Astrocyte of the cerebellum (primary cell): ENCODE measurements around the gene TMEM63B.
A peak's percentile ranks its signal among the peaks of the same experiment; 100 is the strongest.

ENCODE experiments used
- DNase-seq: peaks from one replicate; pipeline ENCODE4 v3.0.0-alpha.2; 2011; ENCODE audit warnings: low read depth
- H3K4me3 ChIP-seq: 2 replicates; pipeline ENCODE4 v1.5.1; 2011; ENCODE audit warnings: mild to moderate bottlenecking, low read depth, low read length, moderate library complexity
- in situ Hi-C: cut with HindIII; loops from 2 replicates; pipeline ENCODE4 v1.10.0; 2017; ENCODE audit warnings: low sequenced_read_pairs
- TF ChIP-seq, protein P1 (sequence below): IDR thresholded peaks from 2 replicates; pipeline ENCODE4 v1.5.1; 2012; ENCODE audit warnings: low read length, low read depth, moderate library complexity, mild to moderate bottlenecking; ENCODE audit errors: missing control alignments

Gene TMEM63B

DNA sequence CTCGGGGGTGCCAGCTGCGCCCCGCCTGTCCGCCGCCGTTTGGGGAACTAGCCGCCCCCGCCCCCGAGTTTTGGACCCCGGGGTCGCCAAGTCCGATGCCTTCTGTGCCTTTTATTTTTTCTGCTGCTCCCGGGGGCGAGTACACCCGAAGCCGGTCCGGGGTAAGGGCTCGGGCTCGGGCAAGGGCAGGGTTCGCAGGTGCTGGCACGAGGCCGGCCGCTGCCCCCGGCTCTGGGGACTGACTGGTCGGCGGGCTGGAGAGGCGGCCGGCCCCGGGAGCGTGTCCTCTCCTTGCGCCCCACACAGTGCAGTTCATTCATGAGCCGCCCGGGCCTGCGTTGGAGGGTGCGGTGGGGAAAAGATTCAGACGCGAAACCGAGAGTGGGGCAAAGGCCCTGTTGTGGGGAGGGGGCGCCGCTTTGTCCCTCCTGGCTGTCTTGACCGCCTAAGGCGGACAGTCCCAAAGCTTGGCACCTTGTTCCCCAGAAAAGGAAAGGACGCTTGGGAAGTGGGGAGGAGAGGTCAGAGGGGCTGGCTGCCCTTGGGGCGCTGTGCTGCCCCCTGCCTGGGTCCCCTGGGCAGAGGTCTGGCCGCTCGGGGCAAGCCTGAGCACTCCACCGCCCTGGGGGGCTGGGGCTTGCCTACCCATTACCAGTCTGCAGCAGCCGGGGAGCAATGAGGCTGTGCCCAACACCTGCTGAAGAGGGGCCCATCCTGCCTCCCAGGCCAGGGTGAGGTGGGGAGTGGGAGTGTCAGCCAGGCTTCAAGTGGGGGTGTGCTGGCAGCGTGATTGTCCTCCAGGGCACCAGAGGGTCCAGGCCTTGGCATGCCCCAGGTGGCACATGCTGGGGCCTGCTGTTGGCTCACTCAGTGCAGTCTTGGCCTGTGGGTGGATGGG is 915 bp downstream of the TMEM63B start:
- H3K4me3 ChIP-seq, result peak overlapping the region; percentile 83

DNA sequence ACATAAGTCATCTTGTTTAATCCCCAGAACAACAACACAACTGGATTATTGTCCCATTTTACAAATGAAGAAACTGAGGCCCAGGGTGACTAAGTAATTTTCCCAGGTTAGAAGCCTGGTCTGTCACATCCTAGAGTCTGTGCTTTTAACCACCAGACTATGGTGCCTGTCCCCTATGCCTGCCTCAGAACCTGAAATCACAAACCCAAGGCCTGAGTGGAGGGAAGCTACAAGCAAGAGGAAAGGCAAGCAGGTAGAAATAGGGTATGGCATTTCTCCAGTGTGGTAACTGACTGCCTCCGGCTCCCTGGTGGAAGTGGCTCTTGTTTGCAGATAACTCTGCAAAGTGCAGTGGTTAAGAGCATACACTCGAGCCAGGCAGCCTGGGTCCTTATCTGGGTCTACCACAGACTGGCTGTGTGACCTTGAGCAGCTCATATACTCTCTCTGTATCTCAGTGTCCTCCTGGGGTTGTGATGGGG is 2.5 kb downstream of the TMEM63B start:
- in situ Hi-C loops, result no loop called here
- DNase-seq, result no peak
- TF ChIP-seq, protein P1, sequence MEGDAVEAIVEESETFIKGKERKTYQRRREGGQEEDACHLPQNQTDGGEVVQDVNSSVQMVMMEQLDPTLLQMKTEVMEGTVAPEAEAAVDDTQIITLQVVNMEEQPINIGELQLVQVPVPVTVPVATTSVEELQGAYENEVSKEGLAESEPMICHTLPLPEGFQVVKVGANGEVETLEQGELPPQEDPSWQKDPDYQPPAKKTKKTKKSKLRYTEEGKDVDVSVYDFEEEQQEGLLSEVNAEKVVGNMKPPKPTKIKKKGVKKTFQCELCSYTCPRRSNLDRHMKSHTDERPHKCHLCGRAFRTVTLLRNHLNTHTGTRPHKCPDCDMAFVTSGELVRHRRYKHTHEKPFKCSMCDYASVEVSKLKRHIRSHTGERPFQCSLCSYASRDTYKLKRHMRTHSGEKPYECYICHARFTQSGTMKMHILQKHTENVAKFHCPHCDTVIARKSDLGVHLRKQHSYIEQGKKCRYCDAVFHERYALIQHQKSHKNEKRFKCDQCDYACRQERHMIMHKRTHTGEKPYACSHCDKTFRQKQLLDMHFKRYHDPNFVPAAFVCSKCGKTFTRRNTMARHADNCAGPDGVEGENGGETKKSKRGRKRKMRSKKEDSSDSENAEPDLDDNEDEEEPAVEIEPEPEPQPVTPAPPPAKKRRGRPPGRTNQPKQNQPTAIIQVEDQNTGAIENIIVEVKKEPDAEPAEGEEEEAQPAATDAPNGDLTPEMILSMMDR, result no peak
- H3K4me3 ChIP-seq, result no peak overlapping the region

More for the DNA sequence above, 915 bp downstream of the TMEM63B start:
- in situ Hi-C loops, result no loop called here
- TF ChIP-seq, protein P1, result no peak
- DNase-seq, result no peak

DNA sequence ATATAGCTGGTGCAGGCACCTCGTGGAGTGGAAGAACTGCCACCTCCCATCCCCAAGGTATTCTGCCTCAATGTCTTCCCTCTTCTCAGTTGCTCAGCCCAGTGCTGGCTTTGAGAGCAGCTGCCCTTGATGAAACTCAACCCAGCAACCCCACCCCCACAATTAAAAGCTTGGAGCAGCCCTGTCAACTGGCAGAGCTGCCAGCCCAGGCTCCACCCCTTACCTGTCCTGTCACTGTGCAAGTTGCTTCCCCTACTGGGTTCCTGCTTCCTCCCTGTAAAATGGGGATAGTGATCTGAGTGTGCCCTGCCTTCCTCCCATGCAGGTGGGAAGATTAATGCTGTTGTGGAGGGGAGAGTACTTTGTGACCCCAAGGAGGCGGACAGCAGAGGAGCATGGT is 4.5 kb downstream of the TMEM63B start:
- in situ Hi-C loops, result no loop called here

DNA sequence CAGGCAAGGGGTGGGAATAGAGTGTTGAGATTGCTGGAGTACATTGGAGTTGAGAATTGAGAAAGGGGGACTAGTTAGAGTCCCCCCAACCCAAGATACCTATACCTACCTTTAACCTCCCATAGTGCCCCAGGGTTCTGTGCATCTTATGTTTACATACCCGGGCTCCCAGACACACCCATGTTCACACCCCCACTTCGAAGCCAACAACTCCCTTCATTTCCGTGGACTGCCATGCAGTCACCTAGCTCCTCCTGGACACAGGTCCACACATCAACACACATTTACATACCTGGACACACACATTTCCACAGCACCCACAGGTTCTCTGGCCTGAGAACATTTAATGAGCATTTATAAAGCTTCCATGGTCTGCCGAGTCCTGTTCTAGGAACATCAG is 5.1 kb downstream of the TMEM63B start:
- DNase-seq, result no peak
- TF ChIP-seq, protein P1, result no peak
- no peak overlapping the region for H3K4me3 ChIP-seq
- in situ Hi-C loops, result no loop called here

More for the DNA sequence above, 4.5 kb downstream of the TMEM63B start:
- TF ChIP-seq, protein P1, result no peak
- DNase-seq, result no peak
- no peak overlapping the region for H3K4me3 ChIP-seq

DNA sequence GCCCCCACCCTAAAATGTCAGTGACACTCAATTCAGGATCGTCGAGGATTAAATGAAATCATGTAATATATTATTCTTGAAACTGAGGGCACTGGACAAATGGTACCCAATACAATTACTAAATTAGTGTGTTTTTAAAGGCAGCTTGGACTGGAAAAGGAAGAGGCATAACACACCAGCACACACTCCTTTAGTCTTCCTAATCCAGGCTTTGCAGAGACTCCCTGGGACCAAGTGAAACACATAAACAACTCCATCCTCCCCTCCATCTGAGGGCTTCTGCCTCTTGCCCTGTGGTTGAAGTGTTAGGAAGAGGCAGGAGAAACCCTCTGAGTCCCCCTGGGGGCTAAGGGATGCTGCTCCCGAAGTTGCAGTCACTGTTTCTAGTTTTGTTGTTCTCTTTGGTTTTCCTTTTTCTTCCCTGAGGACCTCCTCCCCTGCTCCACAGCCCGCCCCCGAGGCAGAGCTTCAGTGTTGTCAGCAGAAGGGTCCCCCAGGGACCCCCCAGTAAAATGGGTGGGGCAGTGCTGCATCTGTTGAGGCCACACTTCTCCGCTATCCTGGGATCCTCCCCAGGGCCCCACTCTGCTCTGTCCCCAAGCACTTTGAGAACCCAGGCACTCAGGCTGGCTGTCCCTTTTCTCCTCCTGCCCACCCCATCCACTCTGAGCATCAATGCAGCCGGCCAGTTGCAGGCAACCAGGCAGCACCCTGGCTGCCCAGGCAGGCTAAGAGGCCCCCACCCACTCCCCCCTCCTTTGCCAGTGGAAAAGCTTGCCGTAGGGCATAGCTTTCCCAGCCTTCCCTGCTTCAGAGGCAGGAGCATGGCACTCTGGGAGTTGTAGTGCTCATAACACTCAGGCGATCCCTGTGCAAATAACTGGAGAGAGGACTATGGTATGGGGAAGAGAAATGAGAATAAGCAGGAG is 5.9 kb downstream of the TMEM63B start:
- no peak for DNase-seq
- no peak overlapping the region for H3K4me3 ChIP-seq
- in situ Hi-C loops, result no loop called here
- TF ChIP-seq, protein P1, result no peak

DNA sequence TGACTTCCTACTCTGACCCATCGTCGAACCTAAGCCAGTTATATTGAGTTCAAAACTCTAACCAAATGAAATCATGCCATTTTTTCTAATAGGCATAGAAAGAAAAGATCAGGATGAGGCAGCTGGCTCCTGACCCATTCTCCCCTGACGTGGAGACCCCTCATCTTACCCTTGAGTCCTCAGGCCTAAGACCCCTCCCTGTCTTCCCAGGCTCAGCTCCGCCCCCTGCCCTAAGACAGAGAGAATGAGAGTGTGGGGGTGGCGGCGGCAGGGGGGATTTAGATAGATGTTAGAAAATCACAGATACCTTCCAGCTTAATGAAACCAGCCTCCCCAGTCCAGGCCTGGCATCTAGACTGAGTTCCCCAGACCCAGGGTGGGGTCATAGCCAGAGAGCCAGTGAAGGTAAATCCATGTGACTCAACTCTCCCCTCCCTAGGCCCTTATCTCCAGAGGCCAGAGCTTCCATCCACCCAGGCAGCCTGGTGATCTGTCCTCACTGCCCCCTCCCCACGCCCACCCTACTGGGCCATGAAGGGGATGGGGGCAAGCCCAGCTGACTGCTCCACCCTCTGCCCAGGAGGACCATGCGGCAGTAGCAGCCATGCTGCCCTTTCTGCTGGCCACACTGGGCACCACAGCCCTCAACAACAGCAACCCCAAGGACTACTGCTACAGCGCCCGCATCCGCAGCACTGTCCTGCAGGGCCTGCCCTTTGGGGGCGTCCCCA is 6.8 kb downstream of the TMEM63B start:
- TF ChIP-seq, protein P1, result no peak
- in situ Hi-C loops, result no loop called here
- no peak for DNase-seq
- H3K4me3 ChIP-seq, result no peak overlapping the region
